Measurements from ENCODE around the gene FOSL2.

DNA sequence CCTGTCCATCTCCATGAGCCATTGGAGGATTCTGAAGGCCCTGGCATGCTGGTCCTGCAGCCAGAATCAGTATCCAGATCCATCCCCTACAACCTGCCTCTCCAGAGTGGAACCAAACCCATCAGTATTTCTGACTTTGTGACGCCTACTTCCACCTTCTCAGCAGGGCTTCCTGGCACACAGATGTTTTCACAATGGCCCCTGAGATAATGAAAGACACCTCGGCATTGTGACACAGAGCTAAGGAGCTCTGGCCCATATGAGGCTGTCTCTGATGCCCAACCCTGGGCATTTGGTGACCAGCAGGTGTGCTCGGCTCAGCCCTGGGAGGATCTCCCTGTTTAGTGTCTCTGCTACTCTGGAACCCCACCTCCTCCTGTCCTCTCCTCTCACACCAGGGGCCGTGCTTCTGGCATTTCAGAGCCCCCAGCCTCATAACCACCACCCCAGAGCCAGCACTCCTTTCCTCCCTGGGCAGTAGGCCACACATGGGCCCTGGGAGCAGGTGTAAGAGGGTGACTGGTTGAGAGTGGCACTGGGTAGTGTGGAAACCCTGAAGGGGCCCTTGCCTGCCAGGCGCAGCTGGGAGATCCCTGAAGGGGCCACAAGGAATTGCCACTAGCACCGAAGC is 38.2 kb downstream of the FOSL2 start:
- TF ChIP-seq, protein P1, sequence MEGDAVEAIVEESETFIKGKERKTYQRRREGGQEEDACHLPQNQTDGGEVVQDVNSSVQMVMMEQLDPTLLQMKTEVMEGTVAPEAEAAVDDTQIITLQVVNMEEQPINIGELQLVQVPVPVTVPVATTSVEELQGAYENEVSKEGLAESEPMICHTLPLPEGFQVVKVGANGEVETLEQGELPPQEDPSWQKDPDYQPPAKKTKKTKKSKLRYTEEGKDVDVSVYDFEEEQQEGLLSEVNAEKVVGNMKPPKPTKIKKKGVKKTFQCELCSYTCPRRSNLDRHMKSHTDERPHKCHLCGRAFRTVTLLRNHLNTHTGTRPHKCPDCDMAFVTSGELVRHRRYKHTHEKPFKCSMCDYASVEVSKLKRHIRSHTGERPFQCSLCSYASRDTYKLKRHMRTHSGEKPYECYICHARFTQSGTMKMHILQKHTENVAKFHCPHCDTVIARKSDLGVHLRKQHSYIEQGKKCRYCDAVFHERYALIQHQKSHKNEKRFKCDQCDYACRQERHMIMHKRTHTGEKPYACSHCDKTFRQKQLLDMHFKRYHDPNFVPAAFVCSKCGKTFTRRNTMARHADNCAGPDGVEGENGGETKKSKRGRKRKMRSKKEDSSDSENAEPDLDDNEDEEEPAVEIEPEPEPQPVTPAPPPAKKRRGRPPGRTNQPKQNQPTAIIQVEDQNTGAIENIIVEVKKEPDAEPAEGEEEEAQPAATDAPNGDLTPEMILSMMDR (IDR thresholded peaks at IDR 0.05; ENCODE audit: borderline replicate concordance, extremely low read depth, low read length, poor library complexity, severe bottlenecking): no peak
- no peak for TF ChIP-seq EZH2 (IDR thresholded peaks at IDR 0.05; ENCODE audit: borderline replicate concordance, low read depth, low read length, severe bottlenecking)
